NCI-H1417 (cell line): ENCODE measurements around the gene KCNH2.
"Not testable (repeated sequence)": the region's sequence is repeated elsewhere in the genome, so short reads cannot be mapped to it uniquely, and the experiment has no call there.

Source experiments
- DNase-seq, 3 experiments: peaks; one replicate each; lab custom pipeline; 2025; lab: John Stamatoyannopoulos, UW

Gene KCNH2

DNA sequence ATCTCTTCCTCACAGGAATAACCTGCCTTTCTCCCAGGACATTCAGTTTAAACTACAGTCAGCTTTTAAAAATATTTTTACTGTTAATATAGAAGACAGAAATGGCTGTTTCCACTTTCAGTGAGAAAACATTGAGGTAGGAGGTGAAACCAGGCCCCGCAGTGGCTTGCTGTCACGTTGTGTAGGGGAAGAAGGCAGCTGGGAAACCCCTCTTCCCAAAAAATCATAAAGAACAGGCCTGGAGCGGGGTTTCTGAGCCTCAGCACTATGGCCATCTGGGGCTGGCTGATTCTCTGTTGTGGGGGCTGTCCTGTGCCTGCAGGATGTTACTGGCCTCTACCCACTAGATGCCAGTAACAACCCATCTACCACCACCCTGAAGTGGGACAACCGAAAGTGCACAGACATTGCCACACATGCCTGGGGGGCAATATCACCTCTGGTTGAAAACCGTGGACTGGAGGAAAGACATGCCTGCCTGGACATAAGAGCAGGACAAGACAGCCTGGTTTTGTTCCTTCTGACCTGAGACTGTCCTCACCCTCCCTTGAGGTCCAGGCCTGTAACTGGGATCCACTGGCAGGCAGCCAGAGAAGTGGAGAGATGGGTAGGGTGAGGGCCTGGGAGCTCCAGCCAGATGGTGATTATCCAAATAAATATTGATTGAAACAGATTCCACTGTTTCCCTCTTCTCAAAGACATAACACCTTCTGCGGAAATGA, 43.9 kb downstream of the KCNH2 start:
- no peak for DNase-seq

GRCh38 chr7:150931199-150931869, 46.8 kb downstream of the KCNH2 start:
- peak; percentile 31 to 89 (median 66) for DNase-seq

DNA sequence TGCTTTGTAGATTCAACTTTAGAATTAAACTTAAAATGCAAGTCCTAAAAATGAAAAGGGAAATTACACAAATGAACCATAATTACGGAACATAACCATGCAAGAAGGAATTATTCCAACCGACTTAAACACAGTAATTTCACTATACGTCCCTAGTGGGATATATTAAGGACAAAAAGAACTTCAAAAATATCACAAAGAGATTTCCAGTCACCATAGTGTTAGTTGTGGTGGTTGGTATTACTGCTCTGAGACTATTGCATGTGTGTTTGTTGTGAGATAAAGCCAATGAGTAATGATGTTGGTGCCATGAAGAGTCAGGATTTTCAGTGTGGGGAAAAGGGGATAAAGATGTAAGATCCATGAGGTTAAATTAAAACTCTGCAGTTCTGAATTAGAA, 49.6 kb downstream of the KCNH2 start:
- DNase-seq, result no peak

DNA sequence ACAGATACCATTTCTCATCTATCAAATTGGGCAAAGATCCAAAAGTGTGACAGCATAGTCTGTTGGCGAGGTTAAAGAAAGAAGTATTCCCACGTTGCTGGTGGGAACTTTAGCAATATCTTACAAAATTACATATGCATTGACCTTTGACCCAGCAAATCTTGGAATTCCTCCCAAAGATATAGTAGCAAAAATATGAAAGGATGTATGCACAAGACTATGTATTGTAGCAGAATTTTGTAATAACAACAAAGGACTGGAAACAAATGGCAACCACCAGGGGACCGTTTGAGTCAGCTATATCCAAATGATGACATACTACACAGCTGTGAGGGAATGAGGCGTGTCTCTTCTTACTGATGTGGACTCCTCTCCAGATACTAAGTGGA, 50.2 kb downstream of the KCNH2 start:
- no peak for DNase-seq

- DNase-seq, result no peak
These were observed 50.8 kb downstream of the KCNH2 start for GRCh38 chr7:150927157-150927955.

GRCh38 chr7:150926066-150926465, 52.1 kb downstream of the KCNH2 start:
- DNase-seq, result no peak

DNA sequence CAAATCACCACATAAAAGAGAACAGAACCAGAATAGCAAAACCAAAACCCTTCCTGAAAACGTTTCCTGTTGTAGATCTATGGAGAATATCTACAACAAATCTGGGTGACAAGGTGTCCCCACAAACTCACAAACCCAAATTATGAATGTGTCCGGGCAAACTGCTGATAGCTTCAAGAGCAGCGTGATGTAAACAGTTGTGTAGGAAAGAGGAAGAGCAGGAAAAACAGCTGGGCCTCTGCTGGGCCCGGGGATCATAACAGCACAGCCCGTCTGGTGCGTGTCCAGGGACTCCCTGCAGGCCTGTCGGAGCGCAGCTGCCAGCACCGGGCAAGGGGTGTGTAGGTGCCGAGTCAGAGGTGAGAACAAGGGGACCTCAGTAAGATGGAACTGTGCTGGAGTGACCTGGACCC, 53.7 kb downstream of the KCNH2 start:
- no peak for DNase-seq

DNA sequence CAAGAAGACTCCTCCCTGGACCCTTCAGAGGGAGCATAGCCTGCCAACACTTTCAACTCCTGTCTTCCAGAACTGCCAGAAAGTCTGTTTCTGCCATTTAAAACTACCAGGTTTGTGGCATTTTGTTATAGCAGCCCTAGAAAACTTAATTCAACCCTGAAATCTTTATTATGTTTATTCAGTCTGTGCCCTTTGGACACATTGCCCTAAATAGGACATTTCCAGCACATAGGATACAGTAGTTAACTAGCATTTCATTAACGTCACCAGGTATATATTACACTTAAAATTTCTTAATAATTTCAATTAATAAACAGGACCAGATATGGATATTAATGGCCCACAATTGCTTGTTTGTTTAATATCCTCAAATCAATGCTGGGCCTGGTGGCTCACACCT, 54.3 kb downstream of the KCNH2 start:
- DNase-seq, result no peak

DNA sequence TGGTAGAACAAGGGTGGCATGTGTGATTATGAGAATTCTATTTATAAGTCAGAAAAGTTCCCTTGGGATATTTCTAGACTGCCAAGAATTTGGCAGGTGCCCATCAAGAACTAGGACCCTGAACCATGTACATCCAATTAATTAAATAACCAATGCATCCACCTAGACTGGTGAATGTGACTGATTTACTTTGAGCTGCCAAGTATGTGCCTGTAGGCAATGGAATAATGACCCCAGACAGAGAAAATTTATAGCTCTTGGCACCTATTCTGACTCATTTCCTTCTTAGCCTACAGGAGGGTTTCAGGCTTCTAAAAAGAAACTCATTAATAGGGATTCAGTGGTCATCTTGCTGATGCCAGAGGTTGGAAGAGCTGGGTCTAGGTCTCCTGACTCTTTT, 54.9 kb downstream of the KCNH2 start:
- DNase-seq, result peak in 2 of 3 experiments; percentile 37 to 78

DNA sequence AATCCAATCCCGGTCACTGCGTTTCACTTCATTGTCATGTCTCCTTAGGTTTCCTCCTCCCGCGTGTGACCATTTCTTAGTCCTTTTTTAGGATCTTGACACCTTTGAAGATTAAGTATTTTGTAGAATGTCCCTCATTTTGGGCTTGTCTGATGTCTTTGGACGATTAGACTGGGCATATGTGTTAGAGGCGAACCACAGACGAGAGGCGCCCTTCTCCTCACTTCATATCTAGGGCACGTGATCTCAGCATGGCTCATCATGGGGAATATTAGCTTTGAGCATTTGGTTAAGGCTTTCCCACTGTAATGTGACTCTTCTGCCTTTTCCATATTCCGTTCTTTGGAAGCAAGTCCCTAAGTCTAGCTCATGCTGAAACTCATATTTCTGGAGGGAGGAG, 59.0 kb downstream of the KCNH2 start:
- no peak for DNase-seq

DNA sequence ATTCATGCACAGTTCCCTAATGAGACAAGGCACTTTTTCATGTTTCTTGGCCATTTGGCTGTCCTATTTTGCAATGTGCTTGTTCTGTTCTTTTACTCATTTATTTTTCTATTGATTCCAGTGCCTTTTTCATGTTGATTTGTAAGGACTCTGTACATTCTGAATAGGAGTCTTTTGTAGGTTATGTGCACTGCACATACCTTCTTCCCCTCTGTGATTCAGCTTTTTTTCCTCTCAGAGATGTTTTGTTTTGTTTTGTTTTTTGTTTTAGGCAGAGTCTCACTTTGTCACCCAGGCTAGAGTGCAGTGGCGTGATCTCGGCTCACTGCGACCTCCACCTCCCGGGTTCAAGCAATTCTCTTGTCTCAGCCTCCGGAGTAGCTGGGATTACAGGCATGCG, 59.7 kb downstream of the KCNH2 start:
- DNase-seq, result no peak

- no peak for DNase-seq
These were observed 60.2 kb downstream of the KCNH2 start for GRCh38 chr7:150917969-150918368.

DNA sequence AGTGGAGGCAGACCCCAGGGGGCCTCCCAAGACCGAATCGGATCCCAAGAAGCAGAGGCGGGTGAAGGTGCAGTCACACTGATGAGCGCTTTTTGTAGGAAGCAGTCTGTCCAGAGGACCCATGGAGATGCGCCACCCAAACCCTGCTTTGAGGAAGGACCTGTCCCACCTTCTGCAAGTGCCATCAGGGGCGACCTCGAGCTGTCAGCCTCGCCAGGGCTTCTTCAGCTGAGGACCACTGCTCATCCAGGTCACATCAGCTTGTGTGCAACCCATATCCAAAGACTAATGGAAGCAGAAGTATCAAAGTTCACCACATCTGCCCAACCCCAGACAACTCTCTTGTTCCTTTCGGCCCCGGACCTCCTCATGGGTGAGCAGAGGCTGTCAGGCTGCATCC, 61.5 kb downstream of the KCNH2 start:
- no peak for DNase-seq

- no peak for DNase-seq
These were observed 63.2 kb downstream of the KCNH2 start for GRCh38 chr7:150914966-150915365.

DNA sequence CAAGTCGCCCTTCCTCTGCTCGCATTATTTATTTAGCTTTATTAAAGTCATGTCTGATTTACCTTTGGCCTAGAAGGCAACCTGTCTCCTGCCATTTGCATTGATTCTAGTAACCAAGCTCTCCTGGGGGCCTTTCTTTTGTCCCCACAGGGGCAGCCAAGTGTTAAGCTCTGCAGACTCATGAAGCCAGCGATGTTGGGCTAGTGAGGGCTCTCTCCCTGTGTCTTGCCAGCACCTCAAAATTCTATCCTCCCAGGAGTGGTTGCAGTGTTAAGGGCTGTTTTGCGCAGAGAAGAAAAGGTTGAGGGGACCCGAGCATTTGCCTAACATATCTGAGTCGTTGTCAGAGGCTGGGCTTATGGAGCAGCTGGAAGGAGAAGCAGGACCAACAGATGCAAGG, 63.9 kb downstream of the KCNH2 start:
- no peak for DNase-seq

GRCh38 chr7:150912427-150912826, 65.7 kb downstream of the KCNH2 start:
- no peak for DNase-seq

GRCh38 chr7:150911590-150912267, 66.4 kb downstream of the KCNH2 start:
- DNase-seq, result no peak

GRCh38 chr7:150910996-150911422, 67.1 kb downstream of the KCNH2 start:
- DNase-seq, result no peak

DNA sequence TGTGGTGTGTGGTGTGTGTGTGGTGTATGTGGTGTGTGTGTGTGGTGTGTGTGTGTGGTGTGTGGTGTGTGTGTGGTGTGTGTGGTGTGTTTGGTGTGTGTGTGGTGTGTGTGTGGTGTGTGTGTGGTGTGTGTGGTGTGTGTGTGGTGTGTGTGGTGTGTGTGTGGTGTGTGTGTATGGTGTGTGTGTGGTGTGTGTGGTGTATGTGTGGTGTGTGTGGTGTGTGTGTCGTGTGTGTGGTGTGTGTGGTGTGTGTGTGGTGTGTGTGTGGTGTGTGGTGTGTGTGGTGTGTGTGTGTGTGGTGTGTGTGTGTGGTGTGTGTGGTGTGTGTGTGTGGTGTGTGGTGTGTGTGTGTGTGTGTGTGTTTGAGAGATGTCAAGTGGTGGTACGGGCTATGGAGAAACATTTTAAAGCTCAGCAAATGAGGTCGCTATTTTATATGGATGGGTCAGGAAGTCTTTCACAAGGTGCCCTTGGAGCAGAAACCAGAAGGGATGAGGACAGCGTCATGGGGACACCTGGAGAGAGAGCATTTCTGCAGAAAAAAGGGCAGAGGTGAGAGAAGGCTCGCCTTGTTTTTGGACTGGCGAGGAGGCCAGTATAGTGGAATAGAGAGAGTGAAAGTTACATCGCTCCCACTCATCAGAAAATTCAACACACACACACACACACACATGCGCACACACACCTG, 67.7 kb downstream of the KCNH2 start:
- not testable (repeated sequence) for DNase-seq

DNA sequence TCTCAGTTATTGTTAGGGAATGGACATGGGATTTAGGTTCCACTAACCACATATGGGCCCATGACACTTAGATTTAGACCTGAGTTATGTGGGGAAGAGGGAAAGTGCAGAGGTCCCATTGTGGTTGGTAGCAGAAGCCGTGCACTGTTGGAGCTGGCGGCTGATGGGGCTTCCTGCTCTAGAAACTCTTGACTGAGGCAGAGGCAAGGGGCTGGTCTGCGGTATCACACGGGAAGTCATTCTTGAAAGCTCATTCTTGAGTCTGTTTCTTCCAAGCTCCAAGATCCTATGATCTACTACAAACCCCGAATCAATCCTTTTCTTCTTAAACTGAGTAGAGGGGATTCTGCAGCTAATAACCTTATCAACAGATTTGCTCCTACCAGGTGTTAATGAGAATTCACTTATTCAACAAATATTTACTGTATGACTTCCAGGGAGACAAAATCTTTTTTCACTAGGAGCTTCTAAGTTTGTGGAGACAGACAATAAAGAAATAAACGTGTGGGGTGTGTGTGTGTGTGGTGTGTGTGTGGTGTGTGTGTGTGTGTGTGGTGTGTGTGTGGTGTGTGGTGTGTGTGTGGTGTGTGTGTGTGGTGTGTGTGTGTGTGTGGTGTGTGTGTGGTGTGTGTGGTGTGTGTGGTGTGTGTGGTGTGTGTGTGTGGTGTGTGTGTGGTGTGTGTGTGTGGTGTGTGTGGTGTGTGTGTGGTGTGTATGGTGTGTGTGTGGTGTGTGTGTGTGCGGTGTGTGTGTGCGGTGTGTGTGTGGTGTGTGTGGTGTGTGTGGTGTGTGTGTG, 68.7 kb downstream of the KCNH2 start:
- no peak for DNase-seq

DNA sequence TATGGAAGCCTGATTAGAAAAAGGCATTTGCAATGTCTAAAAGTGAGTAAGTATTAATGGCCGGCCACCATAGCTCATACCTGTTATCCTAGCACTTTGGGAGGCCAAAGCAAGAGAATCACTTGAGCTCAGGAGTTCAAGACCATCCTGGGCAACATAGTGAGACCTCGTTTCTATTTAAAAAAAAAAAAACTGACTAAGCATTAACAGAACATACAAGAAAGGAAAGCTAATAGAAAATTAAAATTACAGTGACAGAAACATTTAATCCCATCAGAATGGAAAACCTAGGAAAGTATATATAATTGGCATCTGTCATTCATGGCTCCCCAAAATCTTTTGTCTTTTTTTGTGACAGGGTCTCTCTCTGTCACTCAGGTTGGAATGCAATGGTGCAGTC, 69.9 kb downstream of the KCNH2 start:
- no peak for DNase-seq
